CD4-positive, alpha-beta memory T cell (primary cell): ENCODE measurements around the gene ELFN1. TPM values are rescaled to one million over a fixed set of nuclear protein-coding genes. Genes with fewer than 3 reads are reported as not detected.
A peak's percentile ranks its signal among the peaks of the same experiment; 100 is the strongest.

Experiments used
- CTCF ChIA-PET: fragments of 350-600 bp; sonication (Branson Sonifier 250); formaldehyde crosslinking; loops from one replicate; lab custom pipeline; 2021; ENCODE audit warnings: inconsistent platforms; ENCODE audit not compliant: partially characterized antibody; lab: Charles Lee
- POLR2A ChIA-PET: fragments of 350-600 bp; sonication (Branson Sonifier 250); formaldehyde crosslinking; loops from one replicate; lab custom pipeline; 2021; ENCODE audit not compliant: partially characterized antibody; lab: Charles Lee
- DNase-seq, 5 donors: peaks; one replicate each; pipeline versions ENCODE4 v3.0.0 to v3.0.0-alpha.2; 2020 to 2022; ENCODE audit warnings: mixed read lengths in 1 of 5
- H3K27ac ChIP-seq: one replicate; pipeline ENCODE4 v1.7.0; 2013; ENCODE audit warnings: low read depth, low read length
- H3K27me3 ChIP-seq: 2 replicates; pipeline ENCODE4 v1.7.0; 2013; ENCODE audit warnings: mild to moderate bottlenecking, low read length, moderate library complexity; ENCODE audit not compliant: insufficient read depth
- H3K36me3 ChIP-seq: 2 replicates; pipeline ENCODE4 v1.7.0; 2013; ENCODE audit warnings: mild to moderate bottlenecking, low read length, moderate library complexity; ENCODE audit not compliant: insufficient read depth
- H3K4me1 ChIP-seq: 2 replicates; pipeline ENCODE4 v1.7.0; 2013; ENCODE audit warnings: mild to moderate bottlenecking, low read length, moderate library complexity; ENCODE audit not compliant: insufficient read depth
- H3K4me3 ChIP-seq, 2 donors: one replicate each; pipeline ENCODE4 v1.7.0; 2013; ENCODE audit warnings: low read length in 2 of 2, mild to moderate bottlenecking in 1 of 2
- H3K9me3 ChIP-seq, 2 donors: one replicate each; pipeline ENCODE4 v1.7.0; 2013; ENCODE audit warnings: low read length in 2 of 2, control low read depth in 1 of 2; ENCODE audit not compliant: control insufficient read depth in 1 of 2
- H3K27ac Mint-ChIP-seq, 7 donors: one replicate each; pipeline ENCODE4 v1.8.0; 2020 to 2021; ENCODE audit warnings: mixed read lengths in 7 of 7, mild to moderate bottlenecking in 6 of 7, inconsistent platforms in 3 of 7, moderate library complexity in 3 of 7
- H3K27me3 Mint-ChIP-seq, 2 donors: one replicate each; pipeline ENCODE4 v1.8.0; 2020 to 2021; ENCODE audit warnings: mixed read lengths in 2 of 2
- H3K36me3 Mint-ChIP-seq, 2 donors: one replicate each; pipeline ENCODE4 v1.8.0; 2020 to 2021; ENCODE audit warnings: mixed read lengths in 2 of 2, inconsistent platforms in 1 of 2, mild to moderate bottlenecking in 1 of 2
- H3K4me1 Mint-ChIP-seq, 4 donors: one replicate each; pipeline ENCODE4 v1.8.0; 2020 to 2021; ENCODE audit warnings: mixed read lengths in 4 of 4, mild to moderate bottlenecking in 1 of 4
- H3K4me3 Mint-ChIP-seq, 8 donors: one replicate each; pipeline ENCODE4 v1.8.0; 2020 to 2021; ENCODE audit warnings: mixed read lengths in 8 of 8, mild to moderate bottlenecking in 7 of 8, moderate library complexity in 6 of 8, inconsistent platforms in 3 of 8
- H3K9me3 Mint-ChIP-seq, 8 donors: one replicate each; pipeline ENCODE4 v1.8.0; 2020 to 2021; ENCODE audit warnings: mixed read lengths in 8 of 8, mild to moderate bottlenecking in 5 of 8, inconsistent platforms in 3 of 8, moderate library complexity in 1 of 8
- intact Hi-C: fragments of 100-400 bp; cut with micrococcal nuclease; formaldehyde crosslinking; loops from one replicate; pipeline ENCODE4 v1.15.1; 2023
- polyA plus RNA-seq, 2 donors: library from polyadenylated mRNA; unstranded; fragments of 300-500 nt; fragmentation: Illumina TruSeq; gene quantifications; one replicate each; pipeline ENCODE4 v1.2.3, GENCODE V29; 2021
- total RNA-seq, 2 experiments: library from RNA; stranded (reverse); gene quantifications; one replicate each; pipeline ENCODE4 v1.2.3, GENCODE V29; 2021

Gene ELFN1
- total and polyA plus RNA-seq, 4 experiments from 2014 or later: 0.12 TPM; not detected in 3

- CTCF ChIA-PET: no interaction called here
- intact Hi-C loops: no loop called here
- Histone ChIP-seq H3K27ac (no peak overlapping the region), H3K9me3 (no peaks in the 10 kb centered on the region), H3K4me1 (peaks cover 23% of the 10 kb centered on the region), H3K36me3 (no peaks in the 10 kb centered on the region), H3K27me3 (no peaks in the 10 kb centered on the region), H3K4me3 (no peak overlapping the region)
- DNase-seq: no peak
- POLR2A ChIA-PET: no interaction called here
- Mint-ChIP-seq H3K4me3 (no peak overlapping the region), H3K4me1 (peaks cover 6 to 22% (median 12%) of the 10 kb centered on the region in 4 donors), H3K36me3 (no peaks in the 10 kb centered on the region), H3K27me3 (peaks cover 2 to 3% of the 10 kb centered on the region in 2 donors), H3K9me3 (no peaks in the 10 kb centered on the region), H3K27ac (no peak overlapping the region)
These were observed 74.4 kb downstream of the ELFN1 start for GRCh38 chr7:1744296-1745017.

DNA sequence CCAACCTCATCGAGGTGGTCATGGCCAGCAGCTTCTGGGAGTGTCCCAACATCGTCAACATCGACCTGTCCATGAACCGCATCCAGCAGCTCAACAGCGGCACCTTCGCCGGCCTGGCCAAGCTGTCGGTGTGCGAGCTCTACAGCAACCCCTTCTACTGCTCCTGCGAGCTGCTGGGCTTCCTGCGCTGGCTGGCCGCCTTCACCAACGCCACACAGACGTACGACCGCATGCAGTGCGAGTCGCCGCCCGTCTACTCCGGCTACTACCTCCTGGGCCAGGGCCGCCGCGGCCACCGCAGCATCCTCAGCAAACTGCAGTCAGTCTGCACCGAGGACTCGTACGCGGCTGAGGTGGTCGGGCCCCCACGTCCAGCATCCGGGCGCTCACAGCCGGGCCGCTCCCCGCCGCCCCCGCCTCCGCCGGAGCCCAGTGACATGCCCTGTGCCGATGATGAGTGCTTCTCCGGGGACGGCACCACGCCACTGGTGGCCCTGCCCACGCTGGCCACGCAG lies 75.0 kb downstream of the ELFN1 start:
- no peak overlapping the region for H3K27ac ChIP-seq
- DNase-seq: no peak
- H3K27me3 ChIP-seq: no peaks in the 10 kb centered on the region
- CTCF ChIA-PET: no interaction called here
- no peak overlapping the region for H3K27ac Mint-ChIP-seq
- intact Hi-C loops: no loop called here
- peaks cover 23% of the 10 kb centered on the region for H3K4me1 ChIP-seq
- peaks cover 6 to 18% (median 12%) of the 10 kb centered on the region in 4 donors for H3K4me1 Mint-ChIP-seq
- POLR2A ChIA-PET: no interaction called here
- no peaks in the 10 kb centered on the region for H3K36me3 ChIP-seq
- no peaks in the 10 kb centered on the region for H3K9me3 ChIP-seq
- H3K4me3 Mint-ChIP-seq: no peak overlapping the region
- no peak overlapping the region for H3K4me3 ChIP-seq
- no peaks in the 10 kb centered on the region for H3K9me3 Mint-ChIP-seq
- H3K36me3 Mint-ChIP-seq: no peaks in the 10 kb centered on the region
- H3K27me3 Mint-ChIP-seq: peaks cover 2 to 3% of the 10 kb centered on the region in 2 donors

DNA sequence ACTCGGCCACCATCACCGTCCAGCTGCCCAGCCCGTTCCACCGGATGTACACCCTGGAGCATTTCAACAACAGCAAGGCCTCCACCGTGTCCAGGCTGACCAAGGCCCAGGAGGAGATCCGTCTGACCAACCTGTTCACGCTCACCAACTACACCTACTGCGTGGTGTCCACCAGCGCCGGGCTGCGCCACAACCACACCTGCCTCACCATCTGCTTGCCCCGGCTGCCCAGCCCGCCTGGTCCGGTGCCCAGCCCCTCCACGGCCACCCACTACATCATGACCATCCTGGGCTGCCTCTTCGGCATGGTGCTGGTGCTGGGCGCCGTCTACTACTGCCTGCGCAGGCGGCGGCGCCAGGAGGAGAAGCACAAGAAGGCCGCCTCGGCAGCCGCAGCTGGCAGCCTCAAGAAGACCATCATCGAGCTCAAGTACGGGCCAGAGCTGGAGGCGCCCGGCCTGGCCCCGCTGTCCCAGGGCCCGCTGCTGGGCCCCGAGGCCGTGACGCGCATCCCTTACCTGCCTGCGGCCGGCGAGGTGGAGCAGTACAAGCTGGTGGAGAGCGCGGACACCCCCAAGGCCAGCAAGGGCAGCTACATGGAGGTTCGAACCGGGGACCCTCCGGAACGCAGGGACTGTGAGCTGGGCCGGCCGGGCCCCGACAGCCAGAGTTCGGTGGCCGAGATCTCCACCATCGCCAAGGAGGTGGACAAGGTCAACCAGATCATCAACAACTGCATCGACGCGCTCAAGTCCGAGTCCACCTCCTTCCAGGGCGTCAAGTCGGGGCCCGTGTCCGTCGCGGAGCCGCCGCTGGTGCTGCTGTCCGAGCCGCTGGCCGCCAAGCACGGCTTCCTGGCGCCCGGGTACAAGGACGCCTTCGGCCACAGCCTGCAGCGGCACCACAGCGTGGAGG lies 75.8 kb downstream of the ELFN1 start:
- Mint-ChIP-seq H3K36me3 (no peaks in the 10 kb centered on the region), H3K27me3 (peaks cover 2 to 3% of the 10 kb centered on the region in 2 donors), H3K9me3 (no peaks in the 10 kb centered on the region), H3K4me3 (no peak overlapping the region), H3K27ac (no peak overlapping the region), H3K4me1 (peaks cover 6 to 15% (median 12%) of the 10 kb centered on the region in 4 donors)
- intact Hi-C loops: no loop called here
- POLR2A ChIA-PET: no interaction called here
- Histone ChIP-seq H3K36me3 (no peaks in the 10 kb centered on the region), H3K27me3 (no peaks in the 10 kb centered on the region), H3K27ac (no peak overlapping the region), H3K4me1 (peaks cover 23% of the 10 kb centered on the region), H3K4me3 (no peak overlapping the region), H3K9me3 (no peaks in the 10 kb centered on the region)
- CTCF ChIA-PET: no interaction called here
- DNase-seq: peak in 1 of 5 donors; percentile 18

- no peaks in the 10 kb centered on the region for H3K27me3 ChIP-seq
- peaks cover 17% of the 10 kb centered on the region for H3K4me1 ChIP-seq
- CTCF ChIA-PET: no interaction called here
- Mint-ChIP-seq H3K9me3 (no peaks in the 10 kb centered on the region), H3K27me3 (peaks cover 0 to 3% of the 10 kb centered on the region in 2 donors), H3K36me3 (no peaks in the 10 kb centered on the region), H3K27ac (no peak overlapping the region), H3K4me1 (peaks cover 6 to 12% (median 9%) of the 10 kb centered on the region in 4 donors), H3K4me3 (no peak overlapping the region)
- no peak overlapping the region for H3K4me3 ChIP-seq
- H3K36me3 ChIP-seq: no peaks in the 10 kb centered on the region
- H3K27ac ChIP-seq: no peak overlapping the region
- no peak for DNase-seq
- H3K9me3 ChIP-seq: no peaks in the 10 kb centered on the region
- intact Hi-C loops: no loop called here
- POLR2A ChIA-PET: no interaction called here
These were observed 76.5 kb downstream of the ELFN1 start for GRCh38 chr7:1746491-1746975.

GRCh38 chr7:1747004-1747801 lies 77.1 kb downstream of the ELFN1 start:
- H3K4me3 Mint-ChIP-seq: no peak overlapping the region
- Histone ChIP-seq H3K27me3 (no peaks in the 10 kb centered on the region), H3K9me3 (no peaks in the 10 kb centered on the region), H3K4me3 (no peak overlapping the region), H3K27ac (no peak overlapping the region), H3K4me1 (peaks cover 11% of the 10 kb centered on the region), H3K36me3 (no peaks in the 10 kb centered on the region)
- ChIA-PET POLR2A (no interaction called here), CTCF (no interaction called here)
- H3K4me1 Mint-ChIP-seq: peaks cover 3 to 6% (median 5%) of the 10 kb centered on the region in 4 donors
- H3K9me3 Mint-ChIP-seq: no peaks in the 10 kb centered on the region
- peaks cover 0 to 3% of the 10 kb centered on the region in 2 donors for H3K27me3 Mint-ChIP-seq
- no peak overlapping the region for H3K27ac Mint-ChIP-seq
- H3K36me3 Mint-ChIP-seq: no peaks in the 10 kb centered on the region
- no peak for DNase-seq
- intact Hi-C loops: no loop called here

DNA sequence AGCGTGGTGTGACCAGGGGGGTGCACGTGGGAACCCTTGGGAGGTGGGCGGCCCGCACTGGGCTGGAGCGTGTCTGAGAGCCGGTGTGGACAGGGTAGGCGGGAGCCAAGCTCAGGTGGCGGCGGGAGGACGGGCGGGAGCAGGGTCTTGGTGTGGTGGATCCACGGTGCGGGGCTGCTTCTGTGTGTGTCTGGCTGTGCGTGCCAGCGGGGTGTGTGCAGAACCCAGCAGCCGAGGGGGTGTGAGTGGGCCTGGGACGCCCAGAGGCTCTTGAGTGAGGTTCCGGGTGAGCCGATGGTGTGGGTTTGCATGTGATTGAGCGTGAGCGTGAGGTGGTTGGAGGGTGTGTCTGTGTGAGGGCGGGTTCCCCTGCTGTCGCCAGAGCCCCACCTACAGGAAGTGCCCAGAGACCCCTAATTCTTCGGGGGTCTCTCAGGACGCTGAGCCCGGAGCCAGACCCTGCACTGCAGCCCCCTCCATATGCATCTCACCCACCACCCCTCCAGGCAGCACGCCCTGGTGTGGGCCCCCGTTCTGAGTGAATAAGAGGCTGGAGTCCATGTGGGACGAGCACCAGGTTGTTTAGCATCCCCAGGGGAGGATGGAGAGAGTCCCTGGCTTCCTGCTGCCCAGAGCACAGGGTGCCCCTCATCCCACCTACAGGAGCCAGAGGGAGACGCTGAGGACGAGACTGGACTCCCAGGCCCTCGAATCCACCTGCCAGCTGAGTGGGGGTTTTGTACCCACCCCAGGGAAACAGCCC lies 78.2 kb downstream of the ELFN1 start:
- Histone ChIP-seq H3K4me3 (no peak overlapping the region), H3K4me1 (peaks cover under 1% of the 10 kb centered on the region), H3K9me3 (no peaks in the 10 kb centered on the region), H3K36me3 (no peaks in the 10 kb centered on the region), H3K27me3 (no peaks in the 10 kb centered on the region), H3K27ac (no peak overlapping the region)
- peaks cover 0 to 5% of the 10 kb centered on the region in 2 donors for H3K27me3 Mint-ChIP-seq
- peak overlapping the region in 1 of 7 donors; percentile 23 for H3K27ac Mint-ChIP-seq
- intact Hi-C loops: no loop called here
- POLR2A ChIA-PET: no interaction called here
- peaks cover 0 to 4% (median under 1%) of the 10 kb centered on the region in 4 donors for H3K4me1 Mint-ChIP-seq
- H3K4me3 Mint-ChIP-seq: no peak overlapping the region
- no peaks in the 10 kb centered on the region for H3K36me3 Mint-ChIP-seq
- DNase-seq: no peak
- no peaks in the 10 kb centered on the region for H3K9me3 Mint-ChIP-seq
- CTCF ChIA-PET: no interaction called here
